ENCODE results near the gene DOK7.
A peak's percentile ranks its signal among the peaks of the same experiment; 100 is the strongest.

Gene DOK7

DNA sequence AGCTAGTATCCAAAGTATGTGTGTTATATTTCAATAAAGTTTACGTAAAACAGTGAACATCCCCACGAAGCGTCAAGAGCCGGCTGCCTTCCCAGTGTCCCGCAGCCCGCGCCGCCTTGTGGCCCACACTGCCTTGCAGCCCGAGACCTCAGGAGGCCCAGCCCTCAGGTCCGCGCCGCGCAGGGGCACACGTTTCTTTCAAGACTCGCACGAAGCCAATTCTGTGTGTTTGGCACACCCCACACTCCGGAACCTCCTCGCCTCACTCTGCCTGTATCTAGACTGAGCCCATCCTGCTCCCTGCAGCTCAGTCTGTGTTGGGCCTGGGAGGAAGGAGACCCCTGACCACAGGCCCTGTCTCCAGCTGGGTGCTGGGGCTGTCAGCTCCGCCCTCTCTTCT is 63.4 kb downstream of the DOK7 start:
- H3K9ac ChIP-seq (ENCODE audit: low read depth, low read length) = no peak overlapping the region
- H3K36me3 ChIP-seq (ENCODE audit: insufficient read depth, low read depth, low read length) = peaks cover 43% of the 10 kb centered on the region
- H3K9me3 ChIP-seq (ENCODE audit: insufficient read depth, low read depth, low read length) = no peaks in the 10 kb centered on the region
- H3K27ac ChIP-seq (ENCODE audit: low read length) = no peak overlapping the region
- H3K4me3 ChIP-seq (ENCODE audit: low read length) = no peak overlapping the region
- no peaks in the 10 kb centered on the region for H3K4me1 ChIP-seq (ENCODE audit: insufficient read depth, low read length)
- H3K27me3 ChIP-seq (ENCODE audit: insufficient read depth, low read length) = peaks cover 7% of the 10 kb centered on the region; the same call in 1 of the 2 replicates

DNA sequence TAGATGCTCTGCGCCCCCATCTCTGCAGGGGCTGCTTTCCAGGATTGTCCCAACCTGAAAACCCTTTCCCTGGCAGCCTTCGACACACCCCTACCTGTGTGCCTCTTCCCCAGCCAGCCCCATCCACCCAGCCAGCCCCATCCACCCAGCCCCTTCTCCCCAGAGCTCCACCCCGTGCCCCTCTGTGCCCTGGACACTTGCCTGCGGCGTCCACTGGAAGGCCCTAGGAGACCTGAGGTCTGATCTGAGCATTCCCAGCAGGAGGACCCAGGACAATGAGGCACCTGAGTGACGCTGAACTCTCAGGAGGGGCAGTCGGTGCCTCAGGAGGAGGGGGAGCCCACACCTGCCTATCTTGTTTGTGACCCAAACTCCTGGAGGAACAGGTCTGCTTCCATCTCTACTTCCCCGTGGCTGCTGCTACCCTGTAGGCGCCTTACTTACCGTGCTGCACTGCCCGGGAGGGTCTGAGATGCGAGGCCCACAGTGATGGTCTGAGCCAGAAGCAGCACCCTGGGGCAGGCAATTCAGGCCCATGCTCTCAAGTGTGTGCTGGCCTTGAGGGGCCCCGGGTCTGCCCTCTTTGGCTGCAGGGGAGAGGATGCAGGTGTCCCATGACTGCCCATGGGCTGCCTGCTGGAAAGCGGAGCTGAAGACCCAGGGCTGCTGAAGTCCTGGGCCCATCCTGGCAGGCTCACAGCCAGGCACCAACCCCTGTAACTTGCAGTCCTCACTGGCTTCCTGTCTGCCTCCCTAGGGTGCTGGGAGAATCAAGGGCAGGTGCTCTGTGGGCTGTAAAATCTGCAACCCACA is 64.2 kb downstream of the DOK7 start:
- Histone ChIP-seq H3K9me3 (ENCODE audit: insufficient read depth, low read depth, low read length) (no peaks in the 10 kb centered on the region), H3K4me1 (ENCODE audit: insufficient read depth, low read length) (no peaks in the 10 kb centered on the region), H3K27me3 (ENCODE audit: insufficient read depth, low read length) (peaks cover 9% of the 10 kb centered on the region; the same call in 1 of the 2 replicates), H3K4me3 (ENCODE audit: low read length) (no peak overlapping the region), H3K9ac (ENCODE audit: low read depth, low read length) (no peak overlapping the region; the same call in 1 of the 2 replicates), H3K36me3 (ENCODE audit: insufficient read depth, low read depth, low read length) (peaks cover 41% of the 10 kb centered on the region), H3K27ac (ENCODE audit: low read length) (no peak overlapping the region)

GRCh38 chr4:3527914-3528876 is 65.1 kb downstream of the DOK7 start:
- no peaks in the 10 kb centered on the region for H3K9me3 ChIP-seq (ENCODE audit: insufficient read depth, low read depth, low read length)
- no peaks in the 10 kb centered on the region for H3K4me1 ChIP-seq (ENCODE audit: insufficient read depth, low read length)
- no peak overlapping the region for H3K27ac ChIP-seq (ENCODE audit: low read length)
- no peak overlapping the region for H3K4me3 ChIP-seq (ENCODE audit: low read length)
- H3K9ac ChIP-seq (ENCODE audit: low read depth, low read length) = no peak overlapping the region
- H3K27me3 ChIP-seq (ENCODE audit: insufficient read depth, low read length) = peaks cover 15% of the 10 kb centered on the region
- H3K36me3 ChIP-seq (ENCODE audit: insufficient read depth, low read depth, low read length) = peaks cover 38% of the 10 kb centered on the region

- peaks cover 26% of the 10 kb centered on the region for H3K27me3 ChIP-seq (ENCODE audit: insufficient read depth, low read length)
- H3K4me1 ChIP-seq (ENCODE audit: insufficient read depth, low read length) = no peaks in the 10 kb centered on the region
- no peak overlapping the region for H3K27ac ChIP-seq (ENCODE audit: low read length)
- H3K9ac ChIP-seq (ENCODE audit: low read depth, low read length) = no peak overlapping the region
- H3K36me3 ChIP-seq (ENCODE audit: insufficient read depth, low read depth, low read length) = peaks cover 26% of the 10 kb centered on the region
- H3K4me3 ChIP-seq (ENCODE audit: low read length) = no peak overlapping the region
- no peaks in the 10 kb centered on the region for H3K9me3 ChIP-seq (ENCODE audit: insufficient read depth, low read depth, low read length)
These were observed 66.3 kb downstream of the DOK7 start for GRCh38 chr4:3529363-3529762.

DNA sequence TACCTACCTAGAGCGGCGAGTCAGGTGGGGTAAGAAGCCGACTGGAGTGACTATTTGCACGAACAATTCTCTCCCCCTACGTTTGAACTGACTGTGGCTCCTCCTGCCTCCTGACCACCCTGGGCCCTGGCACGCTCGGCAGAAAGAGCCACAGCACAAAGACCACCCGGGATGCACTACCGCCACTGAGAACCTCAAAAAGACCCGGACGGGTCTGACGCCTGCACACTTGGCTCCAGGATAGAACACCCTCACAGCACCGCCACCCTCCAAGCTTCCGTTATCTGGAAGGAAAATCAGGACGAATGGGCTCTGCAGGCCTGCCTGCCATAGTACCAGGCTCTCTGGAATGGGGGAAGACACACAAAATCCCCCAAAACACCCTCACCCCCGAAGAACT is 66.9 kb downstream of the DOK7 start:
- Histone ChIP-seq H3K27ac (ENCODE audit: low read length) (no peak overlapping the region), H3K9me3 (ENCODE audit: insufficient read depth, low read depth, low read length) (no peaks in the 10 kb centered on the region), H3K27me3 (ENCODE audit: insufficient read depth, low read length) (peaks cover 27% of the 10 kb centered on the region), H3K4me3 (ENCODE audit: low read length) (no peak overlapping the region), H3K9ac (ENCODE audit: low read depth, low read length) (no peak overlapping the region), H3K4me1 (ENCODE audit: insufficient read depth, low read length) (no peaks in the 10 kb centered on the region), H3K36me3 (ENCODE audit: insufficient read depth, low read depth, low read length) (peaks cover 19% of the 10 kb centered on the region)

DNA sequence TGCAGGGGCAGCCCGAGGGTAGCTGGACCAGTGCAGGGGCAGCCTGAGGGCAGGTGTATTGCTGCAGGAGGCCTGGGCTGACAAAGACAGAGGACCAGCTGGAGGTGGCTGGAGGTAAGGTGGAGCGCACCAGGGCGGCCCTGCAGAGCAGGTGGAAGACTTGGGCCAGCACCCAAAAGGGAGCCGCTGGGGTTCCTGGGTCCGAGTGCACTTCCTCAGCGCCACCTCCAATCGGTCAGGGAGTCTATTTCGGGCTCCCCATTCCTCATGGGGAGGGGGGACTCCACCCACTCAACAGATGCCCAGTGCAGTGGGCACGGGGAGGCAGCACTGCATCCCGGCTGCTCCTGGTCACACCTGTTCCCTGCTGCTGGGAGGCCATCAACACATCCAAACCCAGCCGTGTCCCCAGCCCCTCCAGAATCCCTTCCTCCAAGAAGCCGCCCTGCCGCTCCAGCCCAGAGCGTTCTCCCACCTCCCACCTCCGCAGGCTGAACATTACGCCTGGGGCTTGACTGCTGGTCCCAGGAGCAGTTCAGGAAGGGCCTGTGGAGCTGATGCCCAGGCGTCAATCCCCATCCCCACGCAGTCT is 67.7 kb downstream of the DOK7 start:
- Histone ChIP-seq H3K9me3 (ENCODE audit: insufficient read depth, low read depth, low read length) (no peaks in the 10 kb centered on the region), H3K27ac (ENCODE audit: low read length) (no peak overlapping the region), H3K27me3 (ENCODE audit: insufficient read depth, low read length) (peaks cover 32% of the 10 kb centered on the region), H3K9ac (ENCODE audit: low read depth, low read length) (no peak overlapping the region), H3K4me3 (ENCODE audit: low read length) (peak overlapping the region; percentile 85), H3K4me1 (ENCODE audit: insufficient read depth, low read length) (no peaks in the 10 kb centered on the region), H3K36me3 (ENCODE audit: insufficient read depth, low read depth, low read length) (peaks cover 13% of the 10 kb centered on the region)

- Histone ChIP-seq H3K9me3 (ENCODE audit: insufficient read depth, low read depth, low read length) (no peaks in the 10 kb centered on the region), H3K27ac (ENCODE audit: low read length) (no peak overlapping the region), H3K36me3 (ENCODE audit: insufficient read depth, low read depth, low read length) (peaks cover 13% of the 10 kb centered on the region), H3K9ac (ENCODE audit: low read depth, low read length) (peak overlapping the region; percentile 84; the same call in 1 of the 2 replicates), H3K4me3 (ENCODE audit: low read length) (peak overlapping the region; percentile 85), H3K4me1 (ENCODE audit: insufficient read depth, low read length) (no peaks in the 10 kb centered on the region), H3K27me3 (ENCODE audit: insufficient read depth, low read length) (peaks cover 32% of the 10 kb centered on the region)
These were observed 68.3 kb downstream of the DOK7 start for GRCh38 chr4:3531318-3531878.

DNA sequence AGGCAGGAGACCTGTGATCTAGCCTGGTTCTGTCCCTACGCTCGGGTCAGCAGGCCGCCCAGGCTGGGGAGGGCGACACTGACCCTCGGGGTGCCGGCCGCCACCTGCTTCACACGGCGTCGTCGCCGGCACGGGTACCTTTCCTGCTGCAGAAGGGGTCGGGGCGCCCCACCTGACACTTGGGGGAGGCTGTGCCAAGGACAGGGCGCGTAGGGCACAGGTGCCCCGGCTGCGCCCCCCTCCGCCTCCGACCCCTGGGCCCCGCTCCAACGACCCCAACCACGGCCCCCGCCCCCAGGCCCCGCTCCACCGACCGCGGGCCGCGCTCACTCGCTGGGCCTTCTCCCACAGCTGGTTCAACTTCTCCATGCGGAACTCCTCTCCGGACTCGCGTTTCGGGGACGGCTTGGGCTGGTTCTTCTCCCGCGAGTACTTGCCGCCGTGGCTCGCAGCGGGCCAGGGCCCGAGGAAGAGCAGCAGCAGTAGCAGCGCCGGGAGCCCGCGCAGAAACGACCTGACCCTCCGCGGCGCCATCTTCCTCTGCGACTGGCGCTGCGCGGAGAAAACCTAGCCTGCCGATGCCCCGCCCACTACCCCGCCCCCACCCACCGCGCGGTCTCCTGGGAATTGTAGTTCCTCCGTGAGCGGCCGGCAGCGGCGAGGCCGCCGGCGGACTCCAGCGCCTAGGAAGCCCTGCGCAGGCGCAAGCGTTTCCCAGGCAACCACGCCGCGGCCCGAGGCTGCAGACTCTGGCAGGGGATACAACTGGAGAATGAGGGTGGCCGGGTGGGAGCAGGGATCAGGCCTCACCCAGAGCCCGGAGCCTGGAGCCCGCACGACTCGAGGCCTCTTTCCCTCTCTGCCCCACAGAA is 69.0 kb downstream of the DOK7 start, which contains the start of gene LRPAP1:
LRPAP1 (minus strand) TSS at position 544 of the 872 bp plus-strand sequence; CDS start at position 534, 10 bp downstream.
- Histone ChIP-seq H3K27me3 (ENCODE audit: insufficient read depth, low read length) (peaks cover 32% of the 10 kb centered on the region), H3K9me3 (ENCODE audit: insufficient read depth, low read depth, low read length) (no peaks in the 10 kb centered on the region), H3K36me3 (ENCODE audit: insufficient read depth, low read depth, low read length) (peaks cover 13% of the 10 kb centered on the region), H3K4me3 (ENCODE audit: low read length) (peak within 1 kb of the TSS; percentile 85), H3K9ac (ENCODE audit: low read depth, low read length) (peak within 1 kb of the TSS; percentile 84; the same call in 1 of the 2 replicates), H3K27ac (ENCODE audit: low read length) (no peak within 1 kb of the TSS), H3K4me1 (ENCODE audit: insufficient read depth, low read length) (no peaks in the 10 kb centered on the region)

GRCh38 chr4:3532751-3533422 is 69.8 kb downstream of the DOK7 start:
- Histone ChIP-seq H3K9me3 (ENCODE audit: insufficient read depth, low read depth, low read length) (no peaks in the 10 kb centered on the region), H3K4me1 (ENCODE audit: insufficient read depth, low read length) (no peaks in the 10 kb centered on the region), H3K9ac (ENCODE audit: low read depth, low read length) (peak overlapping the region; percentile 56; the same call in 1 of the 2 replicates), H3K27me3 (ENCODE audit: insufficient read depth, low read length) (peaks cover 32% of the 10 kb centered on the region), H3K4me3 (ENCODE audit: low read length) (peak overlapping the region; percentile 66), H3K36me3 (ENCODE audit: insufficient read depth, low read depth, low read length) (peaks cover 13% of the 10 kb centered on the region), H3K27ac (ENCODE audit: low read length) (no peak overlapping the region)

- Histone ChIP-seq H3K27me3 (ENCODE audit: insufficient read depth, low read length) (peaks cover 32% of the 10 kb centered on the region), H3K9ac (ENCODE audit: low read depth, low read length) (no peak overlapping the region)
These were observed 70.3 kb downstream of the DOK7 start for GRCh38 chr4:3533423-3533820.

More at GRCh38 chr4:3533423-3533820, 70.3 kb downstream of the DOK7 start:
- Histone ChIP-seq H3K4me3 (ENCODE audit: low read length) (no peak overlapping the region), H3K27ac (ENCODE audit: low read length) (no peak overlapping the region), H3K4me1 (ENCODE audit: insufficient read depth, low read length) (no peaks in the 10 kb centered on the region), H3K36me3 (ENCODE audit: insufficient read depth, low read depth, low read length) (peaks cover 13% of the 10 kb centered on the region), H3K9me3 (ENCODE audit: insufficient read depth, low read depth, low read length) (no peaks in the 10 kb centered on the region)
